Stimulated activated naive CD4-positive, alpha-beta T cell treated with Interleukin-2 at 50 U/mL for 16 hours (primary cell): Measurements from ENCODE around the gene IRGM.
"Not testable (repeated sequence)": the region's sequence is repeated elsewhere in the genome, so short reads cannot be mapped to it uniquely, and the experiment has no call there.

Source experiments
- DNase-seq: peaks from one replicate; lab custom pipeline; 2025; lab: John Stamatoyannopoulos, UW

Gene IRGM

GRCh38 chr5:150846308-150846653 is at the start of gene IRGM:
Gene IRGM, plus strand, starts transcription at chr5:150846521. Its CDS starts 1,603 bp downstream, at chr5:150848124.
- not testable (repeated sequence) for DNase-seq

DNA sequence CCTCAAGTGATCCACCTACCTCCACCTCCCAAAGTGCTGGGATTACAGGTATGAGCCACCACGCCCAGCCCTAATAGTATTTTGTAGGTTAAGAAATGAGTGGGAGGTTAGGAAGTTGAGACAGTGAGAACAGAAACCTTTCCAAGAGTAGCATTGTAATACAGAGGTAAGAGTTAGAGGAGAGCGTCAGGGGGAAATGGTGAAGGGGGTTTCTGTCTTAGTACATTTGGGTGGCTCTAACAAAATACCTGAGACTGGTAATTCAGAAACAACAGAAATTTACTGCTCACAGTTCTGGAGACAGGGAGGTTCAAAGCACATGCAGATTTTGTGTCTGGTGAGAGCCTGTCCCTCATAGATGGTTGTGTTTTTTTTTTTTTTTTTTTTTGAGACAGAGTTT is 48.9 kb upstream of the IRGM start:
- no peak for DNase-seq

- DNase-seq, result no peak
Measured at GRCh38 chr5:150801117-150801927, 45.0 kb upstream of the IRGM start.

- DNase-seq, result no peak
Measured at GRCh38 chr5:150804388-150804787, 41.9 kb upstream of the IRGM start.

GRCh38 chr5:150809363-150809762 is 37.0 kb upstream of the IRGM start:
- DNase-seq, result no peak

GRCh38 chr5:150815010-150815409 is 31.3 kb upstream of the IRGM start:
- DNase-seq, result no peak

DNA sequence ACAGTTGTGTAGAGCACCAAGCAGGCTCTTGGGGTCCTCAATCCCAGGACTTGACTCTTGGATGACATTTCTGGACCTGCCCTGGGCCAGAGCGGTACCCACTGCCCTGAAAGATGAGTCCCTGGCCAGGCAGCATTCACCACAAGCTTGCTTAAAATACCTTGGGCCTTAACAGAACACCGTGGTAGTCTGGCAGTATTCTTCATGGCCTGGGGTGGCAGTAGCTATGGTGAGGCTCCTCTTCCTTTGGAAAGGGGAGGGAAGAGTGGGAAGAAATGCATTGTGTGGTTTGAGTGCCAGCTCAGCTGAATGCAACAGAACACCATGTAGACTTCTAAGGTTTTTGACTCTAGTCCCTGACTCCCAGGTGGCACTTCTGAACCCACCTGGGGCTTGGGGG is 29.4 kb upstream of the IRGM start:
- no peak for DNase-seq

GRCh38 chr5:150829744-150830143 is 16.6 kb upstream of the IRGM start:
- DNase-seq, result no peak

GRCh38 chr5:150831821-150832220 is 14.5 kb upstream of the IRGM start:
- DNase-seq, result not testable (repeated sequence)

- no peak for DNase-seq
Measured at GRCh38 chr5:150836064-150836463, 10.3 kb upstream of the IRGM start.

DNA sequence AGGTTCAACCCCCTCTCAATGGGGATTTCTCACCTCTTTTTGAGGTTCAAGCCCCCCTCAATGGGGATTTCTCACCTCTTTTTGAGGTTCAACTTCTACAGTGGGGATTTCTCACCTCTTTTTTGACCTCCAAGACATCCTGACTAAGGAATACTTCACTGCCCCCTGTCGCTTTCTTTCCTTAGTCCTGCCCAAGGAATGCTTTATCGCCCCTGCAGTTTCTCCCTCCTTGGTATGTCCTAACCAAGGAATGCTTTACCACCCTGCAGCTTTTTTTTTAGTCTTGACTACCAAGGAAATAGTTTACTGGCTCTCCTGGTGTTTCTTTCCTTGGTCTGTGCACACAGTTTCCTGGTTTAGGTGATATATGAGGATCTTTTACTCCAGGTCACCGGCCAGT is 9.6 kb upstream of the IRGM start:
- no peak for DNase-seq

DNA sequence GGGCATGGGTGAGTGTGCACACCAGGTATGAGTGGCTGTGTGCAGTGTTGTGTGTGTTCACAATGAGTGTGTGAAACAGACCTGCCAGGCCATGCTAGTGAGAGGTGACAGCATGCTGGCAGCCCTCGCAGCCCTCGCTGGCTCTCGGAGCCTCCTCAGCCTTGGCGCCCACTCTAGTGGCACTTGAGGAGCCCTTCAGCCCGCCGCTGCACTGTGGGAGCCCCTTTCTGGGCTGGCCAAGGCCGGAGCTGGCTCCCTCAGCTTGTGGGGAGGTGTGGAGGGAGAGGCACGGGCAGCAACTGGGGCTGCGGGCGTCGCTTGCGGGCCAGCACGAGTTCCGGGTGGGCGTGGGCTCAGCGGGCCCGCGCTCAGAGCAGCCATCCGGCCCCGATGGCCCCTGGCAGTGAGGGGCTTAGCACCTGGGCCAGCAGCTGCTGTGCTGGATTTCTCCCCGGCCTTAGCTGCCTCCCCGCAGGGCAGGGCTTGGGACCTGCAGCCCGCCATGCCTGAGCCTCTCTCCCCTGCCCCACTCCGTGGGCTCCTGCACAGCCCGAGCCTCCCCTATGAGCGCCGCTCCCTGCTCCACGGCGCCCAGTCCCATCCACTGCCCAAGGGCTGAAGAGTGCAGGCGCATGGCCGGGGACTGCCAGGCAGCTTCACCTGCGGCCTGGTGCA is 999 bp upstream of the IRGM start:
- DNase-seq, result not testable (repeated sequence)

DNA sequence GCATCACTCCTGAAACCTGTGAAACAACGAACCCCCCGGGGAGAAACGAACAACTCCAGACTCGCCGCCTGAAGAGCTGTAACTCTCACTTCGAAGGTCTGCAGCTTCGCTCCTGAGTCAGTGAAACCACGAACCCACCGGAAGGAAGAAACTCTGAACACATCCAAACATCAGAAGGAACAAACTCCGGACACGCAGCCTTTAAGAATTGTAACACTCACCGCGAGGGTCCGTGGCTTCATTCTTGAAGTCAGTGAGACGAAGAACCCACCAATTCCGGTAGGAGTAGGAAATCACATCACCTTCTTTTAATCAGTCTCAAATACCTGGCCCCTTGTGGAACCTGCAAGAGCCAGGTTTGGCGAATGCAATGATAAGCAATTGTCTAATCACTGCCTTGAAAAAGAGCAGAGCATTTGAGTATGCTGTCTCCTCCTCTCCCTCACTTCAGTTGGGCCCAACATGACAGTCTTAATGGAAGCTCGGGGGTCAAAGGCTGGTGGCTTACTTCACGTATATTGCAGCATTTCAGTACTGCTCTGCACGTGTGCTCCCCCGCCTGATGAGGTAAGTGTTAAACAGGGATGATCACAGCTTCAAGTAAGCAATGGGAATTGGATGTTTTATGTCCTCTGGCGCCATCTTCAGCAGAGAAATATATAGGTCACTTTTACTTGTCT is 473 bp downstream of the IRGM start:
- DNase-seq, result peak; percentile 48

GRCh38 chr5:150847334-150847695 is 994 bp downstream of the IRGM start:
- no peak for DNase-seq

- no peak for DNase-seq
Measured at GRCh38 chr5:150848271-150848670, 1.9 kb downstream of the IRGM start.

- DNase-seq, result no peak
Measured at GRCh38 chr5:150851039-150851438, 4.7 kb downstream of the IRGM start.

GRCh38 chr5:150853561-150853960 is 7.2 kb downstream of the IRGM start:
- DNase-seq, result no peak

DNA sequence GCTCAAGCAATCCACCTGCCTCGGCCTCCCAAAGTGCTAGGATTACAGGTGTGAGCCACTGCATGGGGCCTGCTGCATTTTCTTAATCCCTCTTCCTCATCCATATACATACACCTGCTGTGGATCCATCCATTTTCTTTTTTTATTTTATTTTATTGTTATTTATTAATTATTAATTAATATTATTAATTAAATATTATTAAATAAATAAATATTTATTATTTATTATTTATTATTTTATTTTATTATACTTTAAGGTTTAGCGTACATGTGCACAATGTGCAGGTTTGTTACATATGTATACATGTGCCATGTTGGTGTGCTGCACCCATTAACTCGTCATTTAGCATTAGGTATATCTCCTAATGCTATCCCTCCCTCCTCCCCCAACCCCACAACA is 10.4 kb downstream of the IRGM start:
- not testable (repeated sequence) for DNase-seq

DNA sequence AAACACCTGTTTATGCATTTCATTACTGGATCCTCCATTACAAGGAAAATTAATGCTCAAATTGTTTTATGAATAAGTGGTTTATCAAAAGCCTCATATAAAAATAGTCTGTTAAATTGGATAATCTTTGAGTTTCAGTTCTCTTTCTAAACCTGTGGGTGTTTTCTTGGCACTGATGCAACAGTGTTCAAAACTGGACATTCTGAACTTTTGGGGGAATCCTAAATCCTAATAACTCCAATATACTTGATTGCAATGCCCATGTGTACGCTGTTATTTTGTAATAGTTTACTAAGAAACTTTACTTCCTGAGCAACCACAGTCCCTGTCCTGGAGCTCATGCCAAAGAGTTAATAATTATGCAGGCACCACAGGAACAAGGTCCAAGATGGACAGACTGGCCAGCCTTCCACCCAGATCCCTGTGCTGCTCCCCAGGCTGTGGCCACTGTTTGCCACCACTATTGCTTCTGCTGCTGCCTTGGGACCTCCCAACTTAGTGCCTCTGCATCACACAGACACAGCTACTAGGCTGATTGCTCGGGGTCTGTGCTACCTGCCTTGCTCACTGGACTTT is 14.0 kb downstream of the IRGM start:
- DNase-seq, result no peak

DNA sequence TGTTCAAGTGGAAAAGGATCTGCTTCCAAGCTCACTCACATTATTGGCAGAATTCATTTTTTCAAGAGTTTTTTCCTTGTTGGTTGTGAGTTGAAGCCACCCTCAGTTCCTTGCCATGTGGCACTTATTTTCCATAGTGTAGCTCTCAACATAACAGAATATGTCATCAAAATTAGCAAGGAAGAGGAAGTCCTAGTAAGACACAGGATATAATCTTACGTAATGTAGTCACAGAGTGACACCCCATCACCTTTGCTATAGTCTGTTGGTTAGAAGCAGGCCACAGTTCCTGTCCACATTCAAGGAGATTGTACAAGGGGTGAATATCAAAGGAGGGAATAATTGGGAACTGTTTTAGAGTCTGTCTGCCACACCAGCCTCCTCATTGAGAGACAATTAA is 15.7 kb downstream of the IRGM start:
- no peak for DNase-seq

GRCh38 chr5:150879358-150879757 is 33.0 kb downstream of the IRGM start:
- no peak for DNase-seq
